ENCODE results near the gene BAZ2A.
"Not testable (repeated sequence)": the region's sequence is repeated elsewhere in the genome, so short reads cannot be mapped to it uniquely, and the experiment has no call there.

Gene BAZ2A

DNA sequence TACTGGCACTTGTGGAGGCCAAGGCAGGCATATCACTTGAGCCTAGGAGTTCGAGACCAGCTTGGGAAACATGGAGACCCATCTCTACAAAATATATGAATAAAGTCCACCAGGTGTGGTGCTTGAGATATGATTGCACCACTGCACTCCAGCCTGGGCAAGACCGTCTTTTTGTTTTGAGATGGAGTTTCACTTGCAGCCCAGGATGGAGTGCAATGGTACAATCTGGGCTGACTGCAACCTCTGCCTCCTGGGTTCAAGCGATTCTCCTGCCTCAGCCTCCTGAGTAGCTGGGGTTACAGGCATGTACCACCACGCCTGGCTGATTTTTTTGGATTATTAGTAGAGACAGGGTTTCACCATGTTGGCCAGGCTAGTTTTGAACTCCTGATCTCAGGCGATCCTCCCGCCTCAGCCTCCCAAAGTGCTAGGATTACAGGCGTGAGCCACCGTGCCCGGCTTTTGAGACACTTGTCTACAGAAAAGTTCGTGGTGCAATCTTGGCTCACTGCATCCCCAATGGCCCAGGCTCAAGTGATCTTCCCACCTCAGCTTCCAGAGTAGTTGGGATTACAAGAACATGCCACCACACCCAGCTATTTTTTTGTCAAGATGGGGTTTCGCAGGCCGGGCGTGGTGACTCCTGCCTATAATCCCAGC is 32.0 kb upstream of the BAZ2A start:
- TF ChIP-seq, protein P1, sequence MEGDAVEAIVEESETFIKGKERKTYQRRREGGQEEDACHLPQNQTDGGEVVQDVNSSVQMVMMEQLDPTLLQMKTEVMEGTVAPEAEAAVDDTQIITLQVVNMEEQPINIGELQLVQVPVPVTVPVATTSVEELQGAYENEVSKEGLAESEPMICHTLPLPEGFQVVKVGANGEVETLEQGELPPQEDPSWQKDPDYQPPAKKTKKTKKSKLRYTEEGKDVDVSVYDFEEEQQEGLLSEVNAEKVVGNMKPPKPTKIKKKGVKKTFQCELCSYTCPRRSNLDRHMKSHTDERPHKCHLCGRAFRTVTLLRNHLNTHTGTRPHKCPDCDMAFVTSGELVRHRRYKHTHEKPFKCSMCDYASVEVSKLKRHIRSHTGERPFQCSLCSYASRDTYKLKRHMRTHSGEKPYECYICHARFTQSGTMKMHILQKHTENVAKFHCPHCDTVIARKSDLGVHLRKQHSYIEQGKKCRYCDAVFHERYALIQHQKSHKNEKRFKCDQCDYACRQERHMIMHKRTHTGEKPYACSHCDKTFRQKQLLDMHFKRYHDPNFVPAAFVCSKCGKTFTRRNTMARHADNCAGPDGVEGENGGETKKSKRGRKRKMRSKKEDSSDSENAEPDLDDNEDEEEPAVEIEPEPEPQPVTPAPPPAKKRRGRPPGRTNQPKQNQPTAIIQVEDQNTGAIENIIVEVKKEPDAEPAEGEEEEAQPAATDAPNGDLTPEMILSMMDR (IDR thresholded peaks at IDR 0.05; ENCODE audit: low read depth, low read length): no peak
- no peak overlapping the region for H3K4me3 ChIP-seq (ENCODE audit: low read depth, low read length)

DNA sequence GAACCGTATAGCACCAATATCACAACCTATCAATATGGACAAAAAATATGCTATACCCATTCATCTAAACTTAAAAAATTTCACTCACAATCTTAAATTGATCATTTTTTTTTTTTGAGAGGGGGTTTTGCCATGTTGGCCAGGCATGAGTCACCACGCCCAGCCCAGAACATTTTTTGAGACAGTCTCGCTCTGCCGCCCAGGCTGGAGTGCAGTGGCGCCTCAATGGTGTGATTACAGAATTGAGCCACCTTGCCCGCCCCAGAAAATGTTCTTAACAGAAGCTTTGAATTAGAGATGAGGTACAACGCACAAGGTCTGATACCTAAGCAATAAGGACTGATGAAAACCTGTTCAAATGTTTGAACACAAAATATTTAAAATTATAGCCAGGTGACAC is 31.4 kb upstream of the BAZ2A start:
- TF ChIP-seq, protein P1 (IDR thresholded peaks at IDR 0.05; ENCODE audit: low read depth, low read length): no peak
- no peak overlapping the region for H3K4me3 ChIP-seq (ENCODE audit: low read depth, low read length)

DNA sequence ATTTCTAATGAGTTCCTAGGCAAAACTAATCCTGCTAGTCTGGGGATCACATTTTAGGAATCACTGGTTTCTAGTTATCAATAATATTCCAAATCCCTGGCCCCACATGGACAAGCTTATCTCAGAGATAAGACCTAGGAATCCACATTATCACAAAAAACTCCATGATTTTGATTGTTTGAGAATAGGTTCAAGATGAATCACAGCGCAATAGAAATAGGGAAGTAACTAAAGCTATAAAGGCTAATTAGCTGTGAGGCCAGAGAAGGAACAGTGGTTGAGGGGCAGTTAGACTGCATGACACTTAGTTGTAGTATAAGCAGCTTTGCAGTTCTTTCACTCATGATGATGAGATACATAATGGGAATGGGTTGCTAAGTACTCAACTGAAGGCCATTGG is 28.8 kb upstream of the BAZ2A start:
- TF ChIP-seq, protein P1 (IDR thresholded peaks at IDR 0.05; ENCODE audit: low read depth, low read length): no peak
- H3K4me3 ChIP-seq (ENCODE audit: low read depth, low read length): no peak overlapping the region

DNA sequence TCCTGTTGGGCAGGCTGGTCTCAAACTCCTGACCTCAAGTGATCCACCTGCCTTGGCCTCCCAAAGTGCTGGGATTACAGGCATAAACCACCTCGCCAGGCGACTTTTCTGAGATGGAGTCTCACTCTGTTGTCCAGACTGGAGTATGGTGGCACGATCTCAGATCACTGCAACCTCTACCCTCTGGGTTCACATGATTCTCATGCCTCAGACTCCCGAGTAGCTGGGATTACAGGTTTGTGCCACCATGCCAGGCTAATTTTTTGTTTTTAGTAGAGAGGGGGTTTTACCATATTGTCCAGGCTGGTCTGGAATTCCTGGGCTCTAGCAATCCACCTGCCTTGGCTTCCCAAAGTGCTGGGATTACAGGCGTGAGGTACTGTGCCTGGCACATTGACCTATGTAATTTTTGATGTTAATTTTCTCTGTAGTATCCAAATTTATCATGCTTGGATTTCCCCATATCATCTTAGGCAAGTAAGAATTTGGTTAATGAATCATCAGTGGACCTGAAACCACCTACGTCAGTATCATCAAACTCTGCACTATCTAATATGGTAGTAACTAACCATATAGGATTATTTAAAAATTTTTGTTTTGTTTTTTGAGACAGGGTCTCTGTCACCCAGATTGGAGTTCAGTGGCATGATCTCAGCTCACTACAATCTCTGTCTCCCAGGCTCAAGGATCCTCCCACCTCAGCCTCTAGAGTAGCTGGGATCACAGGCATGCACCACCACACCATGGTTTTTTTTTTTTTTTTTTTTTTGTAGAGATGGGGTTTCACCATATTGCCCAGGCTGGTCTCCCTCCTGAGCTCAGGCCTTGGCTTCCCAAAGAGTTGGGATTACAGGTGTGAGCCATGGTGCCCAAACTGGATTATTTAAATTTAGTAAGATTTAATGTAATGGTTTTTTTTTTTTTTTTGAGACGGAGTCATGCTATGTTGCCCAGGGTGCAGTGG is 27.6 kb upstream of the BAZ2A start:
- no peak overlapping the region for H3K4me3 ChIP-seq (ENCODE audit: low read depth, low read length)
- TF ChIP-seq, protein P1 (IDR thresholded peaks at IDR 0.05; ENCODE audit: low read depth, low read length): no peak

DNA sequence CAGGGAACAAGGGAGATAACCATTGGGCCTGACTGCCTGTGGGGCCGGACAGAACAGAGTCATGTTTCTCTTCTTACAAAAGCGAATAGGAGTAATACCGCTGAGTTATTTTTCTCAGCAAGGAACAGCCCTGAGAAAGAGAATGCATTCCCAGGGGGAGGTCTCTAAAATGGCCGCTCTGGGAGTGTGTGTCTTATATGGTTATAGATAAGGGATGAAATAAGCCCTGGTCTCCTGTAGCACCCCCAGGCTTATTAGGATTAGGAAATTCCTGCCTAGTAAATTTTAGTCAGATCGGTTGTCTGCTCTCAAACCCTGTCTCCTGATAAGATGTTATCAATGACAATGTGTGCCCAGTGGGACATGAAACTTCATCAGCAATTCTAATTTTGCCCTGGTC is 23.7 kb upstream of the BAZ2A start:
- H3K4me3 ChIP-seq (ENCODE audit: low read depth, low read length): not testable (repeated sequence)

DNA sequence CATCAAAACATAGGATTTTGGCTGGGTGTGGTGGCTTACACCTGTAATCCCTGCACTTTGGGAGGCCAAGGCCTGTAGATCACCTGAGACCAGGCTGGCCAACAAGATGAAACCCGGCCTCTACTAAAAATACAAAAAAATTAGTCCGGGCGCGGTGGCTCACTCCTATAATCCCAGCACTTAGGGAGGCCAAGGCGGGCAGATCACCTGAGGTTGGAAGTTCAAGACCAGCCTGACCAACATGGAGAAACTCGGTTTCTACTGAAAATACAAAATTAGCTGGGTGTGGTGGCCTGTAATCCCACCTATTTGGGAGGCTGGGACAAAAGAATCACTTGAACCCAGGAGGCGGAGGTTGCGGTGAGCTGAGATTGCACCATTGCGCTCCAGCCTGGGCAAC is 17.9 kb upstream of the BAZ2A start:
- H3K4me3 ChIP-seq (ENCODE audit: low read depth, low read length): not testable (repeated sequence)

DNA sequence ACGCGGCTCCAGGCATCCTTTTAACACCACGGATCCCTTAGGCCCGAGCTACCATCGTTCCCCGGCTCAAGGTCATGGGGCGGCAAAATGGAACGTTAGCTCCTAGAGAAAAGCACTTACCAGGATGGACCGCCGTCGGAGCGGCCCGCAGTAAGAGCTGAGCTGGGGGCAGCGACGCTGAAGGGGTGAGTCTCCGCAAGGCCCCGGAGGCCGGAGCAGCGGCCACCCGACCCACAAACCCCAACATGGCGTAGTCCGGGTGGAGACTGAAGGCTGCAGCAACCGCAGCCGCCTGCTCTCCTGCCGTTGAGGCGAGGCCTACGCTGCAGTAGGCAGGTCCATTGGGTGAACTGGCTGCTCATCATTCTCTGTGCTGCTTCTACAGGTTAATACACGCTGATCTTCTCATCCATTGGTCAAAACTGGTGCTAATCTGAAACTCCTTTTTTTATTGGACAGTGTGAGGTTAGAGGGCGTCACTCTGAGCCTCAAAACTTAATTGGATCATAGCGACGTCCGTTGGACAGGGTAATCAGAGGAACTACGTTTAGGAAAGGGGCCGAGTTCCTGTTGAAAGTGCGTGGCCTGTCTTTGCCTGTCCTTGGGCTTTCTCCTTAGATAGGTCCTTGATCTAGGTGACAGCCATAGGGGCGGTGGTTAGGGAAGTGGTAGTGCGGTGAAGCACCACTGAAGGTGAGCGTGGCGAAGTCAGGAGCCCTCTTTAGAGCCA is 15.8 kb upstream of the BAZ2A start, which contains the start of gene ATP5F1B:
TSS of gene ATP5F1B (minus strand) at position 268 of the 730 bp plus-strand sequence. CDS start at position 247, 21 bp downstream.
- TF ChIP-seq, protein P1 (IDR thresholded peaks at IDR 0.05; ENCODE audit: low read depth, low read length): no peak
- peak within 1 kb of the TSS; percentile 92 for H3K4me3 ChIP-seq (ENCODE audit: low read depth, low read length)
